ENCODE measurements around the gene MMP7. TPM values are rescaled to one million over a fixed set of nuclear protein-coding genes. Genes with fewer than 3 reads are reported as not detected.

Gene MMP7
- total and polyA plus RNA-seq, 2 experiments from 2014 or later: not detected

GRCh38 chr11:102566112-102566511 is 35.6 kb upstream of the MMP7 start:
- no peak overlapping the region for H3K27ac ChIP-seq (ENCODE audit: low read depth)
- Mint-ChIP-seq H3K4me1 (peaks cover 5% of the 10 kb centered on the region; the same call in 2 of the 3 replicates), H3K9me3 (peaks cover 34% of the 10 kb centered on the region), H3K27ac (no peak overlapping the region), H3K27me3 (ENCODE audit: insufficient read depth, low read depth, poor library complexity) (peaks cover 12% of the 10 kb centered on the region), H3K4me3 (no peak overlapping the region), H3K36me3 (ENCODE audit: low read depth) (peaks cover 33% of the 10 kb centered on the region)
- H3F3A ChIP-seq (replicated peaks; ENCODE audit: low read depth): no peaks in the 10 kb centered on the region
- H3K9me2 ChIP-seq (ENCODE audit: insufficient read depth): no peaks in the 10 kb centered on the region
- no peak for ATAC-seq
- no peaks in the 10 kb centered on the region for H3K79me2 ChIP-seq (replicated peaks; ENCODE audit: insufficient read depth)
- no peak overlapping the region for H3K4me2 ChIP-seq
- H2AFZ ChIP-seq: no peak overlapping the region
- TF ChIP-seq STAT1 (IDR thresholded peaks at IDR 0.05; ENCODE audit: unreplicated experiment): no peak
- no peak overlapping the region for H3K4me3 ChIP-seq
- no peak for DNase-seq (ENCODE audit: low spot score)
- 0 out of 2 replicates have a peak, but pooled peaks cover 6% of the 10 kb centered on the region for H3K36me3 ChIP-seq (ENCODE audit: insufficient read depth)
- H4K20me1 ChIP-seq (replicated peaks; ENCODE audit: insufficient read depth): no peaks in the 10 kb centered on the region
- H3K27me3 ChIP-seq (ENCODE audit: insufficient read depth): no peaks in the 10 kb centered on the region
- no peaks in the 10 kb centered on the region for H3K4me1 ChIP-seq (ENCODE audit: insufficient read depth)

- Histone ChIP-seq H2AFZ (no peak overlapping the region), H3K9me2 (ENCODE audit: insufficient read depth) (no peaks in the 10 kb centered on the region), H3K4me2 (no peak overlapping the region), H3K27ac (ENCODE audit: low read depth) (no peak overlapping the region), H3F3A (replicated peaks; ENCODE audit: low read depth) (no peaks in the 10 kb centered on the region), H4K20me1 (replicated peaks; ENCODE audit: insufficient read depth) (no peaks in the 10 kb centered on the region), H3K27me3 (ENCODE audit: insufficient read depth) (no peaks in the 10 kb centered on the region), H3K79me2 (replicated peaks; ENCODE audit: insufficient read depth) (no peaks in the 10 kb centered on the region), H3K4me3 (no peak overlapping the region), H3K36me3 (ENCODE audit: insufficient read depth) (0 out of 2 replicates have a peak, but pooled peaks cover 6% of the 10 kb centered on the region), H3K4me1 (ENCODE audit: insufficient read depth) (peaks cover 12% of the 10 kb centered on the region)
- DNase-seq (ENCODE audit: low spot score) (no peak), ATAC-seq (no peak)
- Mint-ChIP-seq H3K9me3 (peaks cover 29% of the 10 kb centered on the region), H3K27ac (no peak overlapping the region), H3K27me3 (ENCODE audit: insufficient read depth, low read depth, poor library complexity) (peaks cover 9% of the 10 kb centered on the region), H3K4me3 (no peak overlapping the region), H3K36me3 (ENCODE audit: low read depth) (peaks cover 25% of the 10 kb centered on the region), H3K4me1 (peaks cover 22% of the 10 kb centered on the region)
- no peak for TF ChIP-seq REST (IDR thresholded peaks at IDR 0.05; ENCODE audit: unreplicated experiment)
- TF ChIP-seq STAT1 (IDR thresholded peaks at IDR 0.05; ENCODE audit: unreplicated experiment): no peak
- TF ChIP-seq NANOG (IDR thresholded peaks at IDR 0.05; ENCODE audit: borderline replicate concordance): no peak
- TF ChIP-seq EZH2phosphoT487 (IDR thresholded peaks at IDR 0.05; ENCODE audit: unreplicated experiment): no peak
- TF ChIP-seq EZH2 (IDR thresholded peaks at IDR 0.05; ENCODE audit: low read depth, unreplicated experiment): no peak
- TF ChIP-seq, protein P1, sequence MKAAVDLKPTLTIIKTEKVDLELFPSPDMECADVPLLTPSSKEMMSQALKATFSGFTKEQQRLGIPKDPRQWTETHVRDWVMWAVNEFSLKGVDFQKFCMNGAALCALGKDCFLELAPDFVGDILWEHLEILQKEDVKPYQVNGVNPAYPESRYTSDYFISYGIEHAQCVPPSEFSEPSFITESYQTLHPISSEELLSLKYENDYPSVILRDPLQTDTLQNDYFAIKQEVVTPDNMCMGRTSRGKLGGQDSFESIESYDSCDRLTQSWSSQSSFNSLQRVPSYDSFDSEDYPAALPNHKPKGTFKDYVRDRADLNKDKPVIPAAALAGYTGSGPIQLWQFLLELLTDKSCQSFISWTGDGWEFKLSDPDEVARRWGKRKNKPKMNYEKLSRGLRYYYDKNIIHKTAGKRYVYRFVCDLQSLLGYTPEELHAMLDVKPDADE (IDR thresholded peaks at IDR 0.05): no peak
- no peak for TF ChIP-seq ZNF462 (CRISPR knock-in tag; IDR thresholded peaks at IDR 0.05)
- TF ChIP-seq CREB1 (CRISPR knock-in tag; IDR thresholded peaks at IDR 0.05; ENCODE audit: low read depth): no peak
- TF ChIP-seq, protein P2, sequence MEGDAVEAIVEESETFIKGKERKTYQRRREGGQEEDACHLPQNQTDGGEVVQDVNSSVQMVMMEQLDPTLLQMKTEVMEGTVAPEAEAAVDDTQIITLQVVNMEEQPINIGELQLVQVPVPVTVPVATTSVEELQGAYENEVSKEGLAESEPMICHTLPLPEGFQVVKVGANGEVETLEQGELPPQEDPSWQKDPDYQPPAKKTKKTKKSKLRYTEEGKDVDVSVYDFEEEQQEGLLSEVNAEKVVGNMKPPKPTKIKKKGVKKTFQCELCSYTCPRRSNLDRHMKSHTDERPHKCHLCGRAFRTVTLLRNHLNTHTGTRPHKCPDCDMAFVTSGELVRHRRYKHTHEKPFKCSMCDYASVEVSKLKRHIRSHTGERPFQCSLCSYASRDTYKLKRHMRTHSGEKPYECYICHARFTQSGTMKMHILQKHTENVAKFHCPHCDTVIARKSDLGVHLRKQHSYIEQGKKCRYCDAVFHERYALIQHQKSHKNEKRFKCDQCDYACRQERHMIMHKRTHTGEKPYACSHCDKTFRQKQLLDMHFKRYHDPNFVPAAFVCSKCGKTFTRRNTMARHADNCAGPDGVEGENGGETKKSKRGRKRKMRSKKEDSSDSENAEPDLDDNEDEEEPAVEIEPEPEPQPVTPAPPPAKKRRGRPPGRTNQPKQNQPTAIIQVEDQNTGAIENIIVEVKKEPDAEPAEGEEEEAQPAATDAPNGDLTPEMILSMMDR (conservative IDR thresholded peaks at IDR 0.05; ENCODE audit: low read depth in 2 of 2): no peak
Measured at GRCh38 chr11:102564110-102564509, 33.6 kb upstream of the MMP7 start.

All from GM23338 (cell line).